Cerebellar nuclear complex (tissue), 1 donor: Measurements from ENCODE around the gene NPAS1.
"Not testable (repeated sequence)": the region's sequence is repeated elsewhere in the genome, so short reads cannot be mapped to it uniquely, and the experiment has no call there.

Experiments used
- DNase-seq, 2 experiments: peaks; one replicate each; lab custom pipeline; 2025; lab: John Stamatoyannopoulos, UW

Gene NPAS1

GRCh38 chr19:47078351-47078750 is 58.7 kb downstream of the NPAS1 start:
- not testable (repeated sequence) for DNase-seq

- no peak for DNase-seq
These were observed 61.5 kb downstream of the NPAS1 start for GRCh38 chr19:47081095-47081494.

- DNase-seq, result no peak
These were observed 62.9 kb downstream of the NPAS1 start for GRCh38 chr19:47082493-47082892.

GRCh38 chr19:47084879-47085439 is 65.3 kb downstream of the NPAS1 start:
- DNase-seq, result no peak

- DNase-seq, result no peak
These were observed 66.6 kb downstream of the NPAS1 start for GRCh38 chr19:47086280-47086679.

- no peak for DNase-seq
These were observed 70.2 kb downstream of the NPAS1 start for GRCh38 chr19:47089767-47090350.

DNA sequence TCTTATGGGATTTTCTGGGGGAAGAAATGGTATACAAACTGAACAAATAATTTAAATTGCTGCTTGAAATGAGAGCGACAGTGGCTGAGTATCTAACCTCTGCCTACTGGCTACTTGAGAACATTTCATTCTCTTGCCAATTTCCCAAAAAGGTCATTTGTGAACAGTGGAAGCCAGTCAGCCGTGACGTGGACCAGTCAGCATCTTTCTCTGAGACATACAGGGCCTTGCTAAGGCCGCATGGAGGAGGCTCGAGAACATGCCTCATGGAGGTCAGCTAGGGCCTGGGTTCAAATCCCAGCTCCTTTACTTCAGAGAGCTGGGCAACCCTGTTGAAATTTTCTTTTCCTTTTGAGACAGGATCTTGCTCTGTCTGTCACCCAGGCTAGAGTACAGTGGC is 73.6 kb downstream of the NPAS1 start:
- DNase-seq, result no peak

DNA sequence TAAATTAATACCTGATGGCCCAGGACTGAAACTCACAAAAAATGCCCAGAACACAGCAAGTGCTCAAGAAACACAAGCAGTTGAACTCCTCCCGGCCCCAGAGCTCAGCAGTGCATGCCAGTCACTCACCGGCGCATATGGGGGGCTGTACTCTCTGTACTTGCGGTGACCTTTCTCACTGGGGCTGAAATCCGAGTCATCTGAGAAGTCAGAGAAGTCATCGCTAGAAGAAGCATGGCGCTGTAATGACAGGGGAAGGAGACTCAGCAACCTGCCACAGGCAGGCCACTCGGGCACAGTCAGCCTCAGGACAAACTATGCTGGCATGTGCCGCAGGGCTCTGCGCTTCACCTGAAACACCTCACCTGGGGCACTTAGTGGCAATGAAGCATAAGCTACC is 74.2 kb downstream of the NPAS1 start:
- no peak for DNase-seq

- no peak for DNase-seq
These were observed 75.2 kb downstream of the NPAS1 start for GRCh38 chr19:47094557-47095475.
